Rectal smooth muscle tissue (tissue), 1 donor: ENCODE data around the gene HSDL1.

ENCODE experiments used
- H3K27ac ChIP-seq: one replicate; pipeline ENCODE4 v1.7.0; 2013; ENCODE audit warnings: low read depth, low read length, inconsistent platforms
- H3K27me3 ChIP-seq: one replicate; pipeline ENCODE4 v1.7.0; 2013; ENCODE audit warnings: low read length; ENCODE audit not compliant: control insufficient read depth, insufficient read depth
- H3K36me3 ChIP-seq: one replicate; pipeline ENCODE4 v1.7.0; 2013; ENCODE audit warnings: low read length; ENCODE audit not compliant: control insufficient read depth, insufficient read depth
- H3K4me1 ChIP-seq: one replicate; pipeline ENCODE4 v1.7.0; 2013; ENCODE audit warnings: low read length; ENCODE audit not compliant: control insufficient read depth, insufficient read depth
- H3K4me3 ChIP-seq: one replicate; pipeline ENCODE4 v1.7.0; 2013; ENCODE audit warnings: low read length
- H3K9ac ChIP-seq: one replicate; pipeline ENCODE4 v1.7.0; 2013; ENCODE audit warnings: low read length

Gene HSDL1

DNA sequence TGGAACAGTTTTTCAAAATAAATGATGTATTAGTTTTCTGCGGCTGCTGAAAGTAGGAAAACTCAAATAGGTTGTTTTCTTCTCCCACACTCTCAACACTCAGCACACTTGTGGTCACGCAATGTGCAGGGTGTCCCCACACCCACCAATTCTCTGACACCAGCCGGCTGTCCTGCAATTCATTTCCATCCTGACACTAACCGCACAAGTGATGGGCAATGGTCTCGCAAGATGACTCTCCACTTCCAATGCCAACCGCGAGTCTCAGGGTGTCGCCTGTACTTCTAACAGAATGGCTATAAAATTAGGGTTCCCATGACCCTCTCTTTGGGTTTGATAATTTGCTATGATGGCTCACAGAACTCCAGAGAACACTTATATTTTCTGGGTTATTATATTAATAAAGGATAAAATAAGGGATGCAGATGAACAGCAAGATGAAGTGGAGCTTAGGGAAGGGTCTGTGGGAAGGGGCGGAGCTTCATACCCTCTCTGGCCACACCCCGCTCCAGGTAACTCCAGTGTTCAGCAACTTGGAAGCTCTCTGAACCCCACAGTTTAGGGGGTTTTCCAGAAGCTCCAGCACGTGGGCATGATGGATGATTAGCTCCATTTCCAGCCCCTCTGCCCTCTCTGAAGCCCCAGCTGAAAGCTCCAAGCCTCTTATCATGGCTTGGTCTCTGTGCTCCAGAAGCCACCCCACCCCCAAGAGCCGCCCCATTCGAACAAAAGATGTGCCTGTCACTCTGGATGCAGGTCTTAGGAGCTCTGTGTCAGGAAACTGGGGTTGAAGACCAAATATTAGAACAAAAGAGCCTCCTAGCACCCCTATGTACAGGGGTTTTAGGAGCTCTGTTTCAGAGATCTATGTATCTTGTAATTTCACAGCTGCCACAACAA lies 22.1 kb upstream of the HSDL1 start:
- Histone ChIP-seq H3K27ac (no peak overlapping the region), H3K4me1 (no peaks in the 10 kb centered on the region), H3K36me3 (no peaks in the 10 kb centered on the region), H3K27me3 (no peaks in the 10 kb centered on the region), H3K9ac (no peak overlapping the region), H3K4me3 (no peak overlapping the region)

- no peaks in the 10 kb centered on the region for H3K36me3 ChIP-seq
- H3K27ac ChIP-seq, result no peak overlapping the region
- no peaks in the 10 kb centered on the region for H3K27me3 ChIP-seq
- H3K4me3 ChIP-seq, result no peak overlapping the region
- H3K9ac ChIP-seq, result no peak overlapping the region
- no peaks in the 10 kb centered on the region for H3K4me1 ChIP-seq
Observed at GRCh38 chr16:84165746-84166145, 20.8 kb upstream of the HSDL1 start.

DNA sequence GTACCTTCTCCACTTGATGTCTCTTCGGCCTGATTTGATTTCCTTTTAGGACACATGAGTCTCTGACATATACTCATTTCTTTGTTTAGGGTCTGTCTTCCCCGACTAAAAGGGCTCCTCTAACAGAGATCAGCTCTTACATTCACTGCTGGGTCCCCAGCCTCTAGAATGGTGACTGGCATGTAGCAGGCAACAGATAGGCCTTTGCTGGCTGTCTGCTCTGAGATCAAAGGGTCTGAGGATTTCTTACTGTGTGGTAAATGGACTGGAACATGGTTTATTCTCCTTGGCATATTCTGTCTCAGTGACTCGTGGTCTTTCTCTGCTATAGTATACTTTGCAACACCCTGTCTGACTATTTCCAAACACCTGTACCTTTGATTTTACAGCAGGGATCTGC lies 16.8 kb upstream of the HSDL1 start:
- H3K27me3 ChIP-seq, result peaks cover 5% of the 10 kb centered on the region
- no peak overlapping the region for H3K4me3 ChIP-seq
- no peaks in the 10 kb centered on the region for H3K36me3 ChIP-seq
- no peaks in the 10 kb centered on the region for H3K4me1 ChIP-seq
- H3K9ac ChIP-seq, result no peak overlapping the region
- no peak overlapping the region for H3K27ac ChIP-seq

GRCh38 chr16:84161037-84161436 lies 16.1 kb upstream of the HSDL1 start:
- Histone ChIP-seq H3K27me3 (peaks cover 5% of the 10 kb centered on the region), H3K36me3 (no peaks in the 10 kb centered on the region), H3K27ac (no peak overlapping the region), H3K9ac (no peak overlapping the region), H3K4me1 (no peaks in the 10 kb centered on the region), H3K4me3 (no peak overlapping the region)

DNA sequence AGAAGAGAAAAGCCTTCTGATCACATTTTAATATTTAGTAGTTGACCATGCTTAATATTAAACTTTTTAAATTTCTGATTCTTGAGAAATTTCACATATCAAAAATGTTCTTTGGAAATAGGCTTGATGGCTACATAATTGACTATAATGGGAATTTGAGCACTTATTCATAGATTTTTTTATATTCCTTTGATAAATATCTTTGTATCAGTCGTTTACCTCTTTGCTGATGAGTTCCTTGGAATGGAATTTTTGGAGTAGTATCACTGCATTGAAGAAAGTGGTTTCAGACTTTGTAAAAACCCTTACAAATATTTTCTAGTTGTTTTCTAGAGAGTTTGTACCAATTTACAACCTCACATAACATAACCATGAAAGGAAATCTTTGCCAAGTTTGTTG lies 14.8 kb upstream of the HSDL1 start:
- no peaks in the 10 kb centered on the region for H3K36me3 ChIP-seq
- no peak overlapping the region for H3K27ac ChIP-seq
- no peaks in the 10 kb centered on the region for H3K4me1 ChIP-seq
- H3K27me3 ChIP-seq, result peaks cover 5% of the 10 kb centered on the region
- H3K4me3 ChIP-seq, result no peak overlapping the region
- no peak overlapping the region for H3K9ac ChIP-seq

- Histone ChIP-seq H3K9ac (no peak overlapping the region), H3K27ac (no peak overlapping the region), H3K36me3 (no peaks in the 10 kb centered on the region), H3K27me3 (peaks cover 5% of the 10 kb centered on the region), H3K4me3 (no peak overlapping the region), H3K4me1 (no peaks in the 10 kb centered on the region)
Observed at GRCh38 chr16:84159007-84159406, 14.0 kb upstream of the HSDL1 start.

DNA sequence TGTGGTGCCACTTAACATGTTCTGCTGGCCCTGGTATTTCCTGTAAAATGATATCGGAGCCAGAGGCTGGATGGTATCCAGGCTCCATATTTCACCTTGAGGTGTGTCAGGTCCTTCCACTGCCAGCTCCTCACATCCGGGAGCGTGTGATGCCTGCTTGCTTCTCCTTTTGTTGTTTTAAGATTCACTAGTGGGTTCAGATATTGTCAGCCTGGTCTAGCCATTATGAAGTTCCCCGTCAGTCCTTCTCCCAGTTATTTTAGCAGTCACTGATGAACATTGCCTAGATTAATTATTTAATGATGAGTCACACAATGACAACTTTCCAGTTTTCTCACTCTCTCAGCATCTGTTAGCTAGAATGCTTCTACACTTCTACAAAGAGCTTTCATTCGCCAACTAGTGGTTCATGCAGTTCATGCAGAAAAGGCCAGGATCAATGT lies 11.4 kb upstream of the HSDL1 start:
- H3K27ac ChIP-seq, result no peak overlapping the region
- peaks cover 5% of the 10 kb centered on the region for H3K27me3 ChIP-seq
- H3K4me3 ChIP-seq, result no peak overlapping the region
- no peaks in the 10 kb centered on the region for H3K36me3 ChIP-seq
- H3K4me1 ChIP-seq, result no peaks in the 10 kb centered on the region
- H3K9ac ChIP-seq, result no peak overlapping the region

- Histone ChIP-seq H3K27ac (no peak overlapping the region), H3K36me3 (no peaks in the 10 kb centered on the region), H3K27me3 (peaks cover 5% of the 10 kb centered on the region), H3K4me1 (no peaks in the 10 kb centered on the region), H3K9ac (no peak overlapping the region), H3K4me3 (no peak overlapping the region)
Observed at GRCh38 chr16:84155771-84156170, 10.8 kb upstream of the HSDL1 start.

DNA sequence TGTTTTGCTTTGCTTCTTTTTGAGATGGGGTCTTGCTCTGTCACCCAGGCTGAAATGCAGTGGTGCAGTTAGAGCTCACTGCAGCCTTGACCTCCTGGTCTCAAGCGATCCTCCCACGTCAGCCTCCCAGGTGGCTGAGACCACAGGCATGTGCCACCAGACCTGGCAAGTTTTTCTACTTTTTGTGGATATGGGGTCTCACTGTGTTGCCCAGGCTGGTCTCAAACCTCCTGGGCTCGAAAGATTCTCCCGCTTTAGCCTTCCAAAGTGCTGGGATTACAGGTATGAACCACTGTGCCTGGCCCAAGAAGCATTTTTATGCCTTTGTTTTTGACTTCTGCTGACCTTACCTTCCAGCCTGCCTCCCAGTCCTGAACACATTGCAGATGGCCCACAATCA lies 10.2 kb upstream of the HSDL1 start:
- H3K4me3 ChIP-seq, result no peak overlapping the region
- H3K27ac ChIP-seq, result no peak overlapping the region
- H3K4me1 ChIP-seq, result no peaks in the 10 kb centered on the region
- no peak overlapping the region for H3K9ac ChIP-seq
- no peaks in the 10 kb centered on the region for H3K36me3 ChIP-seq
- peaks cover 5% of the 10 kb centered on the region for H3K27me3 ChIP-seq

DNA sequence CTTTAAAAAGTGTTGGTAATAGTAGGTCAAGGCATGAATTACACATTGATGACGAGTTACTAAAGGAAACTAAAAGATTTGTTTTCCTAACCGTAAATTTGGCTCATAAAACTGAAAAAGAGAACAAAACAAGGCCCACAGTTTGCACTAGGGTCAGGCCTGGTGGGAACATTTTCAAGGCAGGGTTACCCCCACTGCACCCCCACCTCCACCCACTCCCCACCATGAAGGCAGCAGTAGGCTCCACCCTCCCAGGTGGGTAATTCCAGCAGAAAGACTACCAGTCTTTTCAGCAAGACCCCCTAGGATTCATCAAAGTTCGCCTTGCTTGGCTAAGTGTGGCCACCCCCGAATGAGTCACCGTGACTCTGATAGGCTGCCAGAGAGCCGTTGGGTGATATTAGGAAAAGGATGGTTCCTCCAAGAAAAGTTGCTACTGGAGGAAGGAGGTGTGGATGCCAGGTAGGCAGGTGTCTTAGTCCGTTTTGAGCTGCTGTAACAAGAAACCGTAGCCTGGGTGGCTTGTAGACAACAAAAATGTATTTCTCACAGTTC lies 8.8 kb upstream of the HSDL1 start:
- Histone ChIP-seq H3K27ac (no peak overlapping the region), H3K27me3 (peaks cover 5% of the 10 kb centered on the region), H3K4me3 (no peak overlapping the region), H3K36me3 (no peaks in the 10 kb centered on the region), H3K4me1 (no peaks in the 10 kb centered on the region), H3K9ac (no peak overlapping the region)

GRCh38 chr16:84150926-84151325 lies 5.9 kb upstream of the HSDL1 start:
- Histone ChIP-seq H3K27me3 (no peaks in the 10 kb centered on the region), H3K27ac (no peak overlapping the region), H3K9ac (no peak overlapping the region), H3K4me1 (no peaks in the 10 kb centered on the region), H3K4me3 (no peak overlapping the region), H3K36me3 (no peaks in the 10 kb centered on the region)

DNA sequence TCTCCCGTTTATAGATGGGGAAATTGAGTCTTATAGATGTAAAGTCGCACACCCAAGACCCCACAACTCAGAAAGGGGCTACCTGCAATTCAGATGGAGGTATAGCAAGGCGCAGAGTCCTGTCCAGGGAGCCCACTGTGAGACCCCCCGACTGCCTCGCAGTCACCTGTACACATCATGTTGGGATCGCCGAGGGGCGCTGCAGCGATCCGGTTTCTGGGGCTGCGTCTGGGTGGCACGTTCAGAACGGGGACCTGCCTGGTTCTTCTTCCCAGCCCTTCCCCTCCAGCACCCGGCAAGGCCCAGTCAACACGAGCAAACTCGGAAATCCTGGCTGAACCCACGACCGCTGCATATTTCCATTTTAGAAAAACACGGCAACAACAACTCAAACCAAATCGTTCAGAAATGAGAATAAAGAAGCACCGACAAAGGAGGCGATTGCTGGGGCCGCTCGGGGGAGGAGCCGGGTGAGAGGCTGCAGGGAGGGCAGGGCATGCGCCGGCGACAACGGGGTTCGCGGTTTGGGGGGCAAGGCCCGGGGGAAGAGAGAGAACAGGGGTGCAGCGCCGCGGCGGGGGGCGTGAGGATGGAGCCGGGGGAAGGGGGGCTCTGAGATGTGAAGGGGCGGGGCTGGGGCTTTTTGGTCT lies 643 bp downstream of the HSDL1 start:
- Histone ChIP-seq H3K36me3 (no peaks in the 10 kb centered on the region), H3K4me3 (peak overlapping the region; percentile 80), H3K27me3 (no peaks in the 10 kb centered on the region), H3K9ac (peak overlapping the region; percentile 30), H3K4me1 (no peaks in the 10 kb centered on the region), H3K27ac (peak overlapping the region; percentile 64)
